H9 (cell line): ENCODE data around the gene PAX8. TPM values are rescaled to one million over a fixed set of nuclear protein-coding genes. Genes with fewer than 3 reads are reported as not detected.

Experiments
- DNase-seq: peaks from one replicate; pipeline ENCODE4 v3.0.0-alpha.2; 2017
- H2AFZ ChIP-seq: one replicate; pipeline ENCODE4 v1.6.1; 2013; ENCODE audit warnings: mild to moderate bottlenecking, low read length, control low read depth, moderate library complexity
- H2AK5ac ChIP-seq: 2 replicates; pipeline ENCODE4 v1.6.1; 2013; ENCODE audit warnings: low read length, control low read depth, mixed read lengths; ENCODE audit not compliant: insufficient read length
- H2BK120ac ChIP-seq: one replicate; pipeline ENCODE4 v1.6.1; 2013; ENCODE audit warnings: low read depth, mild to moderate bottlenecking, low read length, control low read depth, inconsistent platforms; ENCODE audit not compliant: poor library complexity, severe bottlenecking
- H2BK12ac ChIP-seq: 2 replicates; pipeline ENCODE4 v1.6.1; 2013; ENCODE audit warnings: low read length, control low read depth, mixed read lengths, low read depth; ENCODE audit not compliant: insufficient read length
- H2BK15ac ChIP-seq: 2 replicates; pipeline ENCODE4 v1.6.1; 2013; ENCODE audit warnings: low read depth, low read length, control low read depth
- H2BK20ac ChIP-seq: one replicate; pipeline ENCODE4 v1.6.1; 2013; ENCODE audit warnings: low read depth, mild to moderate bottlenecking, low read length, control low read depth, inconsistent platforms; ENCODE audit not compliant: poor library complexity, severe bottlenecking
- H2BK5ac ChIP-seq: 2 replicates; pipeline ENCODE4 v1.6.1; 2013; ENCODE audit warnings: low read length, control low read depth, mixed read lengths; ENCODE audit not compliant: insufficient read length
- H3K14ac ChIP-seq: 2 replicates; pipeline ENCODE4 v1.6.1; 2013; ENCODE audit warnings: low read length, control low read depth; ENCODE audit not compliant: insufficient read depth
- H3K18ac ChIP-seq: 2 replicates; pipeline ENCODE4 v1.6.1; 2013; ENCODE audit warnings: low read depth, mild to moderate bottlenecking, mixed read lengths, low read length, control low read depth; ENCODE audit not compliant: insufficient read length
- H3K23ac ChIP-seq: 2 replicates; pipeline ENCODE4 v1.6.1; 2013; ENCODE audit warnings: low read length, control low read depth, mixed read lengths, low read depth; ENCODE audit not compliant: insufficient read length
- H3K23me2 ChIP-seq: 2 replicates; pipeline ENCODE4 v1.6.1; 2013; ENCODE audit warnings: low read depth, mild to moderate bottlenecking, mixed read lengths, low read length, control low read depth; ENCODE audit not compliant: insufficient read length, poor library complexity, severe bottlenecking
- H3K27ac ChIP-seq: 2 replicates; pipeline ENCODE4 v1.5.1; 2013; ENCODE audit warnings: low read length, control low read depth, mixed read lengths, low read depth; ENCODE audit not compliant: insufficient read length
- H3K27me3 ChIP-seq: 2 replicates; pipeline ENCODE4 v1.6.1; 2013; ENCODE audit warnings: low read length, control low read depth, inconsistent platforms; ENCODE audit not compliant: insufficient read depth
- H3K4ac ChIP-seq: 2 replicates; pipeline ENCODE4 v1.6.1; 2013; ENCODE audit warnings: low read depth, mild to moderate bottlenecking, control low read depth, inconsistent platforms, low read length, moderate library complexity
- H3K4me1 ChIP-seq: 2 replicates; pipeline ENCODE4 v1.6.1; 2013; ENCODE audit warnings: low read length, control low read depth, inconsistent platforms; ENCODE audit not compliant: insufficient read depth
- H3K4me2 ChIP-seq: 2 replicates; pipeline ENCODE4 v1.6.1; 2013; ENCODE audit warnings: low read length, control low read depth, mixed read lengths; ENCODE audit not compliant: insufficient read length, insufficient read depth
- H3K56ac ChIP-seq: 2 replicates; pipeline ENCODE4 v1.6.1; 2013; ENCODE audit warnings: low read depth, mild to moderate bottlenecking, mixed read lengths, low read length, control low read depth; ENCODE audit not compliant: insufficient read length
- H3K79me1 ChIP-seq: 2 replicates; pipeline ENCODE4 v1.6.1; 2013; ENCODE audit warnings: low read depth, mild to moderate bottlenecking, moderate library complexity, low read length, control low read depth, inconsistent platforms; ENCODE audit not compliant: insufficient read depth, poor library complexity, severe bottlenecking
- H3K79me2 ChIP-seq: 2 replicates; pipeline ENCODE4 v1.6.1; 2013; ENCODE audit warnings: low read length, control low read depth, inconsistent platforms; ENCODE audit not compliant: insufficient read depth
- H3K9ac ChIP-seq: 2 replicates; pipeline ENCODE4 v1.6.1; 2013; ENCODE audit warnings: low read length, control low read depth, mixed read lengths; ENCODE audit not compliant: insufficient read length; ENCODE audit errors: extremely low read depth
- H3K9me3 ChIP-seq: one replicate; pipeline ENCODE4 v1.6.1; 2013; ENCODE audit warnings: low read depth, low read length, inconsistent platforms; ENCODE audit not compliant: control insufficient read depth
- H3T11ph ChIP-seq: one replicate; pipeline ENCODE4 v1.6.1; 2013; ENCODE audit warnings: mild to moderate bottlenecking, low read length, control low read depth, inconsistent platforms
- H4K20me1 ChIP-seq: one replicate; pipeline ENCODE4 v1.6.1; 2013; ENCODE audit not compliant: control insufficient read depth, insufficient read length, insufficient read depth
- H4K5ac ChIP-seq: 2 replicates; pipeline ENCODE4 v1.6.1; 2013; ENCODE audit warnings: low read depth, mild to moderate bottlenecking, mixed read lengths, low read length, control low read depth; ENCODE audit not compliant: insufficient read length
- H4K8ac ChIP-seq: replicated peaks from 2 replicates; pipeline ENCODE4 v1.6.1; 2013; ENCODE audit warnings: low read length, control low read depth, mixed read lengths, low read depth; ENCODE audit not compliant: insufficient read length
- H4K91ac ChIP-seq: 2 replicates; pipeline ENCODE4 v1.6.1; 2013; ENCODE audit warnings: low read depth, mild to moderate bottlenecking, moderate library complexity, mixed read lengths, low read length, control low read depth; ENCODE audit not compliant: insufficient read length
- H3K27ac Mint-ChIP-seq, 3 experiments: 2 replicates in 2 of 3; 3 replicates in 1 of 3; pipeline ENCODE4 v1.8.0; 2020 to 2021; ENCODE audit warnings: mixed read lengths in 3 of 3, mild to moderate bottlenecking in 1 of 3, moderate library complexity in 1 of 3
- H3K27me3 Mint-ChIP-seq: 2 replicates; pipeline ENCODE4 v1.8.0; 2021; ENCODE audit warnings: low read depth, mild to moderate bottlenecking, moderate library complexity, mixed read lengths
- H3K36me3 Mint-ChIP-seq, 3 experiments: 2 replicates in 2 of 3; 3 replicates in 1 of 3; pipeline ENCODE4 v1.8.0; 2020 to 2021; ENCODE audit warnings: low read depth in 3 of 3, mixed read lengths in 3 of 3; ENCODE audit not compliant: insufficient read depth in 1 of 3
- H3K4me1 Mint-ChIP-seq, 2 experiments: 2 replicates each; pipeline ENCODE4 v1.8.0; 2020; ENCODE audit warnings: mixed read lengths in 2 of 2
- H3K4me3 Mint-ChIP-seq, 2 experiments: 2 replicates in 1 of 2; 3 replicates in 1 of 2; pipeline ENCODE4 v1.8.0; 2020 to 2021; ENCODE audit warnings: mild to moderate bottlenecking in 2 of 2, mixed read lengths in 2 of 2, moderate library complexity in 1 of 2
- H3K9me3 Mint-ChIP-seq, 2 experiments: 2 replicates in 1 of 2; 3 replicates in 1 of 2; pipeline ENCODE4 v1.8.0; 2020; ENCODE audit warnings: mild to moderate bottlenecking in 2 of 2, mixed read lengths in 2 of 2, moderate library complexity in 1 of 2
- WGBS: extraction: QIAGEN DNeasy Blood & Tissue Kit; methylation state at CpG from one replicate; pipeline ENCODE4 v1.1.7; 2013; ENCODE audit warnings: missing lambda C conversion rate, low lambda C conversion rate, mixed read lengths; ENCODE audit not compliant: insufficient read length; ENCODE audit errors: extremely low coverage; 5-methylcytosine and 5-hydroxymethylcytosine counted together
- total RNA-seq: library from RNA; stranded (reverse); gene quantifications from 2 replicates; pipeline ENCODE4 v1.2.1, GENCODE V29; 2021
- TF ChIP-seq, protein P1 (sequence below): fragments of 200-600 bp; sonication (generic); conservative IDR thresholded peaks from 3 replicates; pipeline ENCODE4 v1.8.0; 2021; ENCODE audit warnings: antibody characterized with exemption, mild to moderate bottlenecking

Gene PAX8
- total RNA-seq, 1 experiment from 2014 or later: not detected

- H3K4me2 ChIP-seq: peak overlapping the region; percentile 16
- no CpG with 5 or more reads among the region's 5 CpGs for WGBS
These were observed 6.2 kb downstream of the PAX8 start for GRCh38 chr2:113272477-113272876.

More at GRCh38 chr2:113272477-113272876, 6.2 kb downstream of the PAX8 start:
- Histone ChIP-seq H4K20me1 (no peaks in the 10 kb centered on the region), H3K56ac (no peak overlapping the region), H2BK12ac (no peak overlapping the region), H4K8ac (no peak overlapping the region), H3T11ph (no peak overlapping the region), H3K18ac (no peak overlapping the region), H3K27me3 (peaks cover 56% of the 10 kb centered on the region), H3K23me2 (peaks cover 10% of the 10 kb centered on the region), H4K91ac (no peak overlapping the region), H2AFZ (no peak overlapping the region), H3K9me3 (no peaks in the 10 kb centered on the region), H3K4ac (no peak overlapping the region), H3K27ac (no peak overlapping the region), H3K79me1 (no peaks in the 10 kb centered on the region), H2BK120ac (no peak overlapping the region), H3K14ac (no peak overlapping the region), H4K5ac (no peak overlapping the region), H3K4me1 (peaks cover 4% of the 10 kb centered on the region; the same call in 1 of the 2 replicates), H2BK15ac (no peak overlapping the region), H2AK5ac (no peak overlapping the region), H2BK20ac (no peak overlapping the region), H3K23ac (no peak overlapping the region), H2BK5ac (no peak overlapping the region), H3K79me2 (no peaks in the 10 kb centered on the region), H3K9ac (no peak overlapping the region)
- peaks cover 10 to 32% of the 10 kb centered on the region in 2 experiments for H3K4me1 Mint-ChIP-seq
- H3K9me3 Mint-ChIP-seq: peaks cover 0 to 3% of the 10 kb centered on the region in 2 experiments; a peak in 1 of 5 replicates
- H3K4me3 Mint-ChIP-seq: peak overlapping the region in 1 of 2 experiments; percentile 55; a peak in 2 of 5 replicates
- peaks cover 96% of the 10 kb centered on the region for H3K27me3 Mint-ChIP-seq
- DNase-seq: no peak
- H3K36me3 Mint-ChIP-seq: no peaks in the 10 kb centered on the region
- no peak overlapping the region for H3K27ac Mint-ChIP-seq
- TF ChIP-seq, protein P1, sequence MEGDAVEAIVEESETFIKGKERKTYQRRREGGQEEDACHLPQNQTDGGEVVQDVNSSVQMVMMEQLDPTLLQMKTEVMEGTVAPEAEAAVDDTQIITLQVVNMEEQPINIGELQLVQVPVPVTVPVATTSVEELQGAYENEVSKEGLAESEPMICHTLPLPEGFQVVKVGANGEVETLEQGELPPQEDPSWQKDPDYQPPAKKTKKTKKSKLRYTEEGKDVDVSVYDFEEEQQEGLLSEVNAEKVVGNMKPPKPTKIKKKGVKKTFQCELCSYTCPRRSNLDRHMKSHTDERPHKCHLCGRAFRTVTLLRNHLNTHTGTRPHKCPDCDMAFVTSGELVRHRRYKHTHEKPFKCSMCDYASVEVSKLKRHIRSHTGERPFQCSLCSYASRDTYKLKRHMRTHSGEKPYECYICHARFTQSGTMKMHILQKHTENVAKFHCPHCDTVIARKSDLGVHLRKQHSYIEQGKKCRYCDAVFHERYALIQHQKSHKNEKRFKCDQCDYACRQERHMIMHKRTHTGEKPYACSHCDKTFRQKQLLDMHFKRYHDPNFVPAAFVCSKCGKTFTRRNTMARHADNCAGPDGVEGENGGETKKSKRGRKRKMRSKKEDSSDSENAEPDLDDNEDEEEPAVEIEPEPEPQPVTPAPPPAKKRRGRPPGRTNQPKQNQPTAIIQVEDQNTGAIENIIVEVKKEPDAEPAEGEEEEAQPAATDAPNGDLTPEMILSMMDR: no peak
